ENCODE measurements around the gene PALM.

DNA sequence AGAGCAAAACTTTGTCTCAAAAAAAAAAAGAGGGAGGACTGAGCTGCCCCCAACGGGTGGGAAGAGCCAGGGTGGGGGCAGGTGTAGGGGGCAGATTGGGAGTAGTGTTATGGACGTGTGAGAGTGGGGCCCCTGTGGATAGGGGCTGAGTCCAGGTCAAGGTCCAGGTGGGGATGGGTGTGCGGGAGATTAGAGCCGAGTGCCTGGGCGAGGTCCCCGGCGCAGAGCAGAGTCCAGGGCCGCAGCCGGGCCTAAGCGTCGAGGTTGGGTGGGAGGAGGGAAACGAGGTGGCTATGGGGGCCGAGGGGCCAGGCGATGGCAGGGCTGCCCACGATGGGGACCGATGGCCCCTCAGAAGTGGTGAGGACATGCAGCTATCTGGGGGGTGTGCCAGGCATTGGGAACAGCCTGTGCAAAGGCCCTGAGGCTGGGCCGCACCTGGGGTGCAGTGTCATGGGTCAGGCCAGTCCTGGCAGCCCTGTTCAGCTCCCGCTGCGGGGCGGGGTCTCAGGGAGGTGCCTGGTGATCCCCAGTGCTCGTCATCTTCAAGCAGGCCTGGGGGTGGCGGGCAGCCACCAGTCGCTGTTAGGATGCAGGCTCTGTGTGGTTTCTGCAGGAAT is 29.9 kb downstream of the PALM start:
- TF ChIP-seq, protein P1, sequence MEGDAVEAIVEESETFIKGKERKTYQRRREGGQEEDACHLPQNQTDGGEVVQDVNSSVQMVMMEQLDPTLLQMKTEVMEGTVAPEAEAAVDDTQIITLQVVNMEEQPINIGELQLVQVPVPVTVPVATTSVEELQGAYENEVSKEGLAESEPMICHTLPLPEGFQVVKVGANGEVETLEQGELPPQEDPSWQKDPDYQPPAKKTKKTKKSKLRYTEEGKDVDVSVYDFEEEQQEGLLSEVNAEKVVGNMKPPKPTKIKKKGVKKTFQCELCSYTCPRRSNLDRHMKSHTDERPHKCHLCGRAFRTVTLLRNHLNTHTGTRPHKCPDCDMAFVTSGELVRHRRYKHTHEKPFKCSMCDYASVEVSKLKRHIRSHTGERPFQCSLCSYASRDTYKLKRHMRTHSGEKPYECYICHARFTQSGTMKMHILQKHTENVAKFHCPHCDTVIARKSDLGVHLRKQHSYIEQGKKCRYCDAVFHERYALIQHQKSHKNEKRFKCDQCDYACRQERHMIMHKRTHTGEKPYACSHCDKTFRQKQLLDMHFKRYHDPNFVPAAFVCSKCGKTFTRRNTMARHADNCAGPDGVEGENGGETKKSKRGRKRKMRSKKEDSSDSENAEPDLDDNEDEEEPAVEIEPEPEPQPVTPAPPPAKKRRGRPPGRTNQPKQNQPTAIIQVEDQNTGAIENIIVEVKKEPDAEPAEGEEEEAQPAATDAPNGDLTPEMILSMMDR (IDR thresholded peaks at IDR 0.05; ENCODE audit: low read depth, low read length, missing input control) = no peak
- TF ChIP-seq RAD21 (IDR thresholded peaks at IDR 0.05) (no peak), EGR1 (IDR thresholded peaks at IDR 0.05; ENCODE audit: low read depth in 2 of 2) (no peak), JUND (IDR thresholded peaks at IDR 0.05) (no peak), NR2F2 (IDR thresholded peaks at IDR 0.05) (no peak), SP1 (IDR thresholded peaks at IDR 0.05) (peak; percentile 66), FOXA1 (IDR thresholded peaks at IDR 0.05) (no peak), RXRA (IDR thresholded peaks at IDR 0.05) (no peak), YY1 (IDR thresholded peaks at IDR 0.05) (no peak)
- TF ChIP-seq, protein P2, sequence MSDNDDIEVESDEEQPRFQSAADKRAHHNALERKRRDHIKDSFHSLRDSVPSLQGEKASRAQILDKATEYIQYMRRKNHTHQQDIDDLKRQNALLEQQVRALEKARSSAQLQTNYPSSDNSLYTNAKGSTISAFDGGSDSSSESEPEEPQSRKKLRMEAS (IDR thresholded peaks at IDR 0.05) = no peak
- TF ChIP-seq, protein P3, sequence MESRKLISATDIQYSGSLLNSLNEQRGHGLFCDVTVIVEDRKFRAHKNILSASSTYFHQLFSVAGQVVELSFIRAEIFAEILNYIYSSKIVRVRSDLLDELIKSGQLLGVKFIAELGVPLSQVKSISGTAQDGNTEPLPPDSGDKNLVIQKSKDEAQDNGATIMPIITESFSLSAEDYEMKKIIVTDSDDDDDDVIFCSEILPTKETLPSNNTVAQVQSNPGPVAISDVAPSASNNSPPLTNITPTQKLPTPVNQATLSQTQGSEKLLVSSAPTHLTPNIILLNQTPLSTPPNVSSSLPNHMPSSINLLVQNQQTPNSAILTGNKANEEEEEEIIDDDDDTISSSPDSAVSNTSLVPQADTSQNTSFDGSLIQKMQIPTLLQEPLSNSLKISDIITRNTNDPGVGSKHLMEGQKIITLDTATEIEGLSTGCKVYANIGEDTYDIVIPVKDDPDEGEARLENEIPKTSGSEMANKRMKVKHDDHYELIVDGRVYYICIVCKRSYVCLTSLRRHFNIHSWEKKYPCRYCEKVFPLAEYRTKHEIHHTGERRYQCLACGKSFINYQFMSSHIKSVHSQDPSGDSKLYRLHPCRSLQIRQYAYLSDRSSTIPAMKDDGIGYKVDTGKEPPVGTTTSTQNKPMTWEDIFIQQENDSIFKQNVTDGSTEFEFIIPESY (IDR thresholded peaks at IDR 0.05) = no peak
